AG09309 (cell line): ENCODE results near the gene MRPS26.

ENCODE experiments used
- DNase-seq: peaks from one replicate; pipeline ENCODE4 v3.0.0-alpha.2; 2010; ENCODE audit warnings: low read depth
- H3K4me3 ChIP-seq: 2 replicates; pipeline ENCODE4 v1.5.1; 2011; ENCODE audit warnings: mild to moderate bottlenecking, low read depth, low read length, moderate library complexity; ENCODE audit not compliant: control insufficient read depth
- TF ChIP-seq, protein P1 (sequence below): IDR thresholded peaks from 2 replicates; pipeline ENCODE4 v1.5.1; 2011; ENCODE audit warnings: mild to moderate bottlenecking, low read depth, low read length, inconsistent platforms; ENCODE audit not compliant: insufficient read depth, control insufficient read depth; ENCODE audit errors: missing control alignments

Gene MRPS26

DNA sequence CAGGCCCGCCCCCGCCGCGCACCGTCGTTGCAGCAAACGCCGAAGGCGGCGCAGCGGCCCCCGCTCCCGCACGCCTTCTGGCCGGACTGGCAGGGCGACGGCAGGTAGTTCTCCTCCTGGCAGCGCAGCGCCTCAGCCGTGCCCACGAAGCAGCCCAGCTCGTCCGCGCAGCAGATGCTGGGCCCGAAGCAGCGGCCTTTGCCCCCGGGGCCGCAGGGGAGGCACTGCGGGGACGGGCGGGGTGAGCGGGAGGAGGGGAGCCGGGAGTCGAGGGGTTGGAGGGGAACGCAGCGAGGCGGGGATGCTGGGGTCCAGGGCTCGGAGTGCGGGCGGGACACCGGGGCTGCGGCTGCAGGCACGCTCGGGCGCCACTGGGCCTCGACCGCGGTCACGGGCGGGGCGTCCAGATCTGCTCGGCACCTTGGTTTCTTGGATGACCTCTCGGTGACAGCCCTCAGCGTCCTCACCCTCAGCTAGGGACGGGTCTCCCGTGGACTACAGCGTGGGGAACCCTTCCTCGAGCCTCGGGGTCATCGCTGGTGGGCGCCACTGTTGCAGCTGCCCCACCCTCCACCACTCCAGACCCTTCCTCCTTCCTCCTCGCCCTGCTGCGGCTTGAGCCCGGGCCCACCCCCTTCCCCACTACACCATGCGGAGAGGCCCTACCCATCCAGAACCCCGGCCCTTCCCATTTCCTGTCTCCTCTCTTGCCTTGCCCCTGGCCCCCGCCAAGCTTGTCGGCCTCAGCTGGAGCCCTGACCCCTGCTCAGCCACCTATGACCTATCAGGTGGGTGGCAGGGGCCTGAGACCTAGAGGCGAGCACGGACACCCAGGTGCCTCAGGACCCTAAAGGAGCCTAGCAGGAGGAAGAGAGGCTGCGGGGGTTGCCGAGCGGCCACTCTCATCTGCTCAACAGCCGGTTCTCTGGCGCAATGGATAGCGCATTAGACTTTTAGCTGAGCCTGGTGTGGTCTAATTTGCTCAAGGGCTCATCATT, 37.4 kb downstream of the MRPS26 start:
- no peak for DNase-seq
- TF ChIP-seq, protein P1, sequence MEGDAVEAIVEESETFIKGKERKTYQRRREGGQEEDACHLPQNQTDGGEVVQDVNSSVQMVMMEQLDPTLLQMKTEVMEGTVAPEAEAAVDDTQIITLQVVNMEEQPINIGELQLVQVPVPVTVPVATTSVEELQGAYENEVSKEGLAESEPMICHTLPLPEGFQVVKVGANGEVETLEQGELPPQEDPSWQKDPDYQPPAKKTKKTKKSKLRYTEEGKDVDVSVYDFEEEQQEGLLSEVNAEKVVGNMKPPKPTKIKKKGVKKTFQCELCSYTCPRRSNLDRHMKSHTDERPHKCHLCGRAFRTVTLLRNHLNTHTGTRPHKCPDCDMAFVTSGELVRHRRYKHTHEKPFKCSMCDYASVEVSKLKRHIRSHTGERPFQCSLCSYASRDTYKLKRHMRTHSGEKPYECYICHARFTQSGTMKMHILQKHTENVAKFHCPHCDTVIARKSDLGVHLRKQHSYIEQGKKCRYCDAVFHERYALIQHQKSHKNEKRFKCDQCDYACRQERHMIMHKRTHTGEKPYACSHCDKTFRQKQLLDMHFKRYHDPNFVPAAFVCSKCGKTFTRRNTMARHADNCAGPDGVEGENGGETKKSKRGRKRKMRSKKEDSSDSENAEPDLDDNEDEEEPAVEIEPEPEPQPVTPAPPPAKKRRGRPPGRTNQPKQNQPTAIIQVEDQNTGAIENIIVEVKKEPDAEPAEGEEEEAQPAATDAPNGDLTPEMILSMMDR, result no peak
- H3K4me3 ChIP-seq, result no peak overlapping the region; the same call in 1 of the 2 replicates

DNA sequence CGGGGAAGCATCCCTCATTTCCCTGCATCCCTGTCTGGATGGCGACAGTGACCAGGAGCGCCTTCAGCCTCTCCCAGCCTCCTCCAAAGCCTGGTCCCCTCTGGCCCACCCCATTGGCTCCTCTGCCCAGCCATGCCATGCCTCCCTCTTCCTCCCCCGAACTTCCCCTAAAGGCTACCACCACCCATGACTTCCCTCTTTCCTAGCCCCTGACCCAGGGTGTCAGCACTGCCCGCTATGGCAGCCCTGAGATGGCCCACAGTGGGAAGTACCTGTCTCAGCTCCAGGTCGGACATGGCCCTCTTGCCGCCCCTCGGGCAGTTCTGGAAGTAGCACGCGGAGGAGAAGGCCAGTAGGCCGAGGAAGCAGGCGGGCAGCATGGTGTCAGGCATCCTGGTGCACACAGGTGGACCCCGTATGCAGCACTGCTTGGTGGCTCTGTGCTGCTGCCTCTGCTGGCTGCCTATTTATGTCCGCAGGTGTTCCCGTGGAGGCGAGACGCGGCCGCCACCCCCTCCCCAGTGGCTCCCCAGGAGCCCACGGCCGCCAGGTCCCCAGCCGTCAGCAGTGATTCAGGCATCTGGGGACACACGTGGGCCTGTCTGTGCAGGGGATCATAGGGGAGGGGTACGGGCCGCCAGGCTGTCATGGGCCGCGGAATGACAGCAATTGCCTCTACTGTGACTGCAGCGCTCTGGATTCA, 38.6 kb downstream of the MRPS26 start, which contains the start of gene AVP:
AVP (minus strand) TSS at position 442 of the 703 bp plus-strand sequence; CDS start at position 392, 50 bp downstream.
- no peak within 1 kb of the TSS for H3K4me3 ChIP-seq
- TF ChIP-seq, protein P1, result no peak
- no peak for DNase-seq

DNA sequence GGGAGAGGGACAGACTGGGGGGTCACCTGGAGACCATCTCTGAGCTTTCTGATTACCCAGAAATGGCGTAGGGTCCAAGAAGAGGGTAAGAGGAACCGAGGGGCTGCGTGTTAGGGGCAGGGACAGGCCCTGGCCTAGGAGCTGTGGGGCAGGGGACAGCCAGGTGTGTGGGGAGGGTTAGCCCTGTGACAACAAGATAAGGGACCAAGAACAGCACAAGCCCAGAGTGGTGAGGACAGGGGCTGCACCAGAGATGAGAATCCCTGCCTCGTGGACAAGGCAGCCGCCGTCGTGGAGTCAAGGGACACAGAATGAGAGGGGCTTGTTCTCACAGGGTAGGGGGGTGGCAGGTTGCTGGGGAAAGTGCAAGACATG, 39.1 kb downstream of the MRPS26 start:
- no peak for DNase-seq
- H3K4me3 ChIP-seq, result no peak overlapping the region
- TF ChIP-seq, protein P1, result no peak

DNA sequence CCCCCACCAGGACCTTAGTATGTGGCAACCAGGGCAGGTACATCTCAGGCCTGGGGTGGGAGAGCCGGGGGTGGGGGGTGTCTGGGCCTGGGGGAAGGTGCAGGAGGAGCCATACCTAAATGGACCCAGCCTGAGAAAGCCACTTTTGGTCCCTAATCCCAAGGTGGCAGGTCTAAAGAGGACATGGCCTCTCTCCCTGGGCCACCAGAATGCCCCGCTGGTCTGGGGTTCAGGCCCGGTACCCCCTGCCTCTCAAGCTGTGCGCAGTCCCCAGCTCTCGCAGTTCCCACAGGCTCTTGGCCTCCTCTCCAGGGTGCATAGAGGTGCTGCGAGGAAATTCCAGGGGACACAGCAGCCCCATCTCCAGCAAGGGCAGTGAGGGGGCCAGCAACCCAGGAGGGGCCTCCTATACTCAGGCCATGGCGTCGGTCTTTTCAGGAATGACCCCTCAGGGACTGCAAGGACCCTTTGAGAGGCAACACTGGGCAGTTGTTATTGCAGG, 39.8 kb downstream of the MRPS26 start:
- TF ChIP-seq, protein P1, result no peak
- no peak overlapping the region for H3K4me3 ChIP-seq
- DNase-seq, result no peak

DNA sequence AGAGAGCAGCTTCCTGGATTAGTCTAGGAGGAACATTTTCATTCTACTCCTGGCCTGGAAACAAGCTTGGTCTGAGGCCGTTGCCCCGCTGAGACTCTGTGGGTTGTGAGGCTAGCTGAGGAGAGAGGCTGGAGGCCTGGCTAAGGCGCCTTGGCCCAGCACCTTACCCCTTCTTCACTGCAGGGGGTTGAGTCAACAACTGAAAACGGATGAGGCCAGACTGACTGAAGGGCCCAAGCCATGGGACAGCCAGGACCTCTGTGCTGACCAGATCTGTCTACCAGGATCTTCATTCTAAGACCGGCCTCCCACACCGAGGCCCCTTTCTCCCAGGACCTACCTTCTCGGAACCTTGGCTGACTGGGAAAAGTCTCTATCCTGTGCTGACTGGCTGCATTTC, 42.2 kb downstream of the MRPS26 start:
- DNase-seq, result no peak
- TF ChIP-seq, protein P1, result no peak
- no peak overlapping the region for H3K4me3 ChIP-seq

DNA sequence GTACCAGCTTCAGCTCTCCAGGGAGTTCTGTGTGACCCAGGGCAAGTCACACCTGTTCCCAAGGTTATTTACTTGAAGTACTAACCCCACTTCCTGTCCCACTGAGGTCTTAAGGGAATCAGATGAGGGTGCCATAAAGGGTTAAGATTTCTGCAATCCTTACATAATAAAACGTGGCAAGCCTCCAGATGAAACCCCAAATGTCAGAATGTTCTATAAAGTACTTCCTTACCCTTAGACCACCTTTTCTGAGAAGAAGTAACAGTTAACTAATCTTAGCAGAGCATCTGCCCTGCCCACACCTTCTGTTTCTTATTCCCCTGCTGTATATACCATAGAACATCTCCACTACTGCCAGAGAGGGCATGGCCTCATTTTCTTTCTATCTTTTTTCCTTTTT, 44.7 kb downstream of the MRPS26 start:
- H3K4me3 ChIP-seq, result no peak overlapping the region
- TF ChIP-seq, protein P1, result no peak
- no peak for DNase-seq
